DOHH2 (cell line): ENCODE results near the gene ARHGAP24.

Experiments
- EZH2phosphoT487 ChIP-seq: fragments of 200-600 bp; sonication (generic); IDR thresholded peaks from 2 replicates; pipeline ENCODE4 v1.6.1; 2017; ENCODE audit warnings: borderline replicate concordance, mild to moderate bottlenecking, antibody characterized with exemption, low read length, moderate library complexity, mixed read lengths
- TF ChIP-seq, protein P1 (sequence below): fragments of 200-600 bp; sonication (generic); IDR thresholded peaks from one replicate; pipeline ENCODE4 v1.5.1; 2014; ENCODE audit warnings: antibody characterized with exemption, mild to moderate bottlenecking, low read depth, low read length; ENCODE audit not compliant: poor library complexity, severe bottlenecking

GRCh38 chr4:85793233-85793585, 318.3 kb downstream of the ARHGAP24 start:
- TF ChIP-seq, protein P1, sequence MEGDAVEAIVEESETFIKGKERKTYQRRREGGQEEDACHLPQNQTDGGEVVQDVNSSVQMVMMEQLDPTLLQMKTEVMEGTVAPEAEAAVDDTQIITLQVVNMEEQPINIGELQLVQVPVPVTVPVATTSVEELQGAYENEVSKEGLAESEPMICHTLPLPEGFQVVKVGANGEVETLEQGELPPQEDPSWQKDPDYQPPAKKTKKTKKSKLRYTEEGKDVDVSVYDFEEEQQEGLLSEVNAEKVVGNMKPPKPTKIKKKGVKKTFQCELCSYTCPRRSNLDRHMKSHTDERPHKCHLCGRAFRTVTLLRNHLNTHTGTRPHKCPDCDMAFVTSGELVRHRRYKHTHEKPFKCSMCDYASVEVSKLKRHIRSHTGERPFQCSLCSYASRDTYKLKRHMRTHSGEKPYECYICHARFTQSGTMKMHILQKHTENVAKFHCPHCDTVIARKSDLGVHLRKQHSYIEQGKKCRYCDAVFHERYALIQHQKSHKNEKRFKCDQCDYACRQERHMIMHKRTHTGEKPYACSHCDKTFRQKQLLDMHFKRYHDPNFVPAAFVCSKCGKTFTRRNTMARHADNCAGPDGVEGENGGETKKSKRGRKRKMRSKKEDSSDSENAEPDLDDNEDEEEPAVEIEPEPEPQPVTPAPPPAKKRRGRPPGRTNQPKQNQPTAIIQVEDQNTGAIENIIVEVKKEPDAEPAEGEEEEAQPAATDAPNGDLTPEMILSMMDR = no peak
- no peak for TF ChIP-seq EZH2phosphoT487
